Panc1 (cell line): ENCODE results near the gene PDE11A. TPM values are rescaled to one million over a fixed set of nuclear protein-coding genes. Genes with fewer than 3 reads are reported as not detected.

Source experiments
- ATAC-seq: fragments of 200-7000 bp; cut with Tn5 transposase; 2 replicates; pipeline ENCODE4 v1.9.1; 2020; ENCODE audit warnings: mild to moderate bottlenecking, moderate library complexity
- BruUV-seq: library from RNA; stranded (reverse); fragments of 400-500 nt; replicated peaks from 2 replicates; lab custom pipeline; 2021; lab: Mats Ljungman, UMichigan
- CTCF ChIA-PET: fragments of 300-600 bp; sonication (Branson Sonifier 250); formaldehyde crosslinking; loops from one replicate; lab custom pipeline; 2022; ENCODE audit warnings: antibody characterized with exemption; lab: Charles Lee
- POLR2A ChIA-PET: fragments of 300-600 bp; sonication (Branson Sonifier 250); formaldehyde crosslinking; loops from one replicate; lab custom pipeline; 2022; ENCODE audit warnings: antibody characterized with exemption; lab: Charles Lee
- DNase-seq: peaks from one replicate; pipeline ENCODE4 v3.0.0-alpha.2; 2010; ENCODE audit warnings: low read depth, low spot score
- H3K27ac ChIP-seq: 2 replicates; pipeline ENCODE4 v1.5.1; 2011; ENCODE audit warnings: mild to moderate bottlenecking, low read length, inconsistent platforms
- H3K27me3 ChIP-seq: fragments of 200-500 bp; sonication (Bioruptor generic); 2 replicates; pipeline ENCODE4 v1.6.0; 2014; ENCODE audit warnings: low read length, inconsistent platforms; ENCODE audit not compliant: control insufficient read depth, insufficient read depth
- H3K36me3 ChIP-seq: fragments of 200-500 bp; sonication (Bioruptor generic); 2 replicates; pipeline ENCODE4 v1.5.1; 2014; ENCODE audit warnings: inconsistent platforms, mild to moderate bottlenecking, low read length, moderate library complexity; ENCODE audit not compliant: control insufficient read depth, insufficient read depth
- H3K4me1 ChIP-seq: 2 replicates; pipeline ENCODE4 v1.5.1; 2011; ENCODE audit warnings: inconsistent platforms, mild to moderate bottlenecking, low read length, moderate library complexity; ENCODE audit not compliant: control insufficient read depth, insufficient read depth
- H3K4me3 ChIP-seq, 2 experiments: 2 replicates each; pipeline ENCODE4 v1.5.1; 2011 to 2012; ENCODE audit warnings: low read depth in 2 of 2, low read length in 2 of 2, mild to moderate bottlenecking in 2 of 2, inconsistent platforms in 1 of 2, moderate library complexity in 1 of 2
- H3K9me3 ChIP-seq: fragments of 200-500 bp; sonication (Bioruptor generic); 2 replicates; pipeline ENCODE4 v1.5.1; 2014; ENCODE audit warnings: low read depth, mild to moderate bottlenecking, inconsistent platforms, low read length, moderate library complexity; ENCODE audit not compliant: control insufficient read depth, insufficient read depth
- CTCF ChIP-seq: fragments of 450-650 bp; IDR thresholded peaks from 2 replicates; pipeline ENCODE4 v1.5.1; 2017; ENCODE audit warnings: mild to moderate bottlenecking
- POLR2AphosphoS5 ChIP-seq: IDR thresholded peaks from 2 replicates; pipeline ENCODE4 v1.6.1; 2012; ENCODE audit warnings: mild to moderate bottlenecking, low read depth, low read length, moderate library complexity
- REST ChIP-seq, 2 experiments: IDR thresholded peaks; 2 replicates each; pipeline ENCODE4 v1.6.1; 2011 to 2012; ENCODE audit warnings: low read depth in 2 of 2, control low read depth in 1 of 2, low read length in 1 of 2, mild to moderate bottlenecking in 1 of 2, moderate library complexity in 1 of 2; ENCODE audit not compliant: insufficient read depth in 1 of 2
- SIN3A ChIP-seq: IDR thresholded peaks from 2 replicates; pipeline ENCODE4 v1.6.1; 2012; ENCODE audit warnings: low read depth, mild to moderate bottlenecking, low read length, moderate library complexity, borderline replicate concordance; ENCODE audit not compliant: insufficient read depth
- TCF7L2 ChIP-seq: IDR thresholded peaks from 2 replicates; pipeline ENCODE4 v1.6.1; 2011; ENCODE audit warnings: mild to moderate bottlenecking, low read depth, low read length, inconsistent platforms
- in situ Hi-C: cut with HindIII; loops from 2 replicates; pipeline ENCODE4 v1.10.0; 2016; ENCODE audit warnings: low sequenced_read_pairs, low pct_unique_long_range_greater_than_20kb
- intact Hi-C: fragments of 100-400 bp; cut with micrococcal nuclease; formaldehyde crosslinking; loops from one replicate; pipeline ENCODE4 v1.10.0; 2022; ENCODE audit not compliant: unreplicated experiment
- total RNA-seq: library from RNA; stranded (reverse); gene quantifications from one replicate; pipeline ENCODE4 v1.2.1, GENCODE V29; 2021; ENCODE audit not compliant: unreplicated experiment

Gene PDE11A
- total RNA-seq, 1 experiment from 2014 or later = not detected

- Histone ChIP-seq H3K27me3 (no peaks in the 10 kb centered on the region), H3K36me3 (no peaks in the 10 kb centered on the region), H3K9me3 (no peaks in the 10 kb centered on the region), H3K4me3 (no peak overlapping the region), H3K4me1 (no peaks in the 10 kb centered on the region), H3K27ac (no peak overlapping the region)
- no peak for DNase-seq
- POLR2A ChIA-PET = no interaction called here
- CTCF ChIA-PET = no interaction called here
- no peak for TF ChIP-seq SIN3A
- no peak for TF ChIP-seq REST (IDR thresholded peaks at IDR 0.05; ENCODE audit: insufficient read depth in 1 of 2, low read depth in 2 of 2, low read length in 1 of 2)
- TF ChIP-seq POLR2AphosphoS5 = no peak
- no peak for TF ChIP-seq CTCF
- no peak for TF ChIP-seq TCF7L2
- no TSS peak for BruUV-seq
- no peak for ATAC-seq
- in situ Hi-C loops (no loop called here), intact Hi-C loops (no loop called here)
Observed at GRCh38 chr2:177682006-177682405, 390.6 kb downstream of the PDE11A start.

GRCh38 chr2:177680866-177681712 lies 391.5 kb downstream of the PDE11A start:
- no peaks in the 10 kb centered on the region for H3K4me1 ChIP-seq
- TF ChIP-seq SIN3A = no peak
- no peak for TF ChIP-seq POLR2AphosphoS5
- TF ChIP-seq CTCF = no peak
- no peak for TF ChIP-seq REST (IDR thresholded peaks at IDR 0.05; ENCODE audit: insufficient read depth in 1 of 2, low read depth in 2 of 2, low read length in 1 of 2)
- no peak for TF ChIP-seq TCF7L2
- H3K4me3 ChIP-seq = no peak overlapping the region
- DNase-seq (no peak), ATAC-seq (no peak)
- H3K36me3 ChIP-seq = no peaks in the 10 kb centered on the region
- no peaks in the 10 kb centered on the region for H3K9me3 ChIP-seq
- in situ Hi-C loops (no loop called here), intact Hi-C loops (no loop called here)
- no TSS peak for BruUV-seq
- CTCF ChIA-PET = interaction anchor here (0.8 kb wide), 1 partner anchor 20 kb away, joined by 3 read pairs; no protein-coding TSS in a partner anchor
- POLR2A ChIA-PET = no interaction called here
- no peak overlapping the region for H3K27ac ChIP-seq
- 0 out of 2 replicates have a peak, but pooled peaks cover under 1% of the 10 kb centered on the region for H3K27me3 ChIP-seq
